HepG2 (cell line): Measurements from ENCODE around the gene CDH23. TPM values are rescaled to one million over a fixed set of nuclear protein-coding genes. Genes with fewer than 3 reads are reported as not detected.

ENCODE experiments used
- ATAC-seq: fragments of 200-7000 bp; cut with Tn5 transposase; 3 replicates; pipeline ENCODE4 v1.9.1; 2020; ENCODE audit warnings: mild to moderate bottlenecking, moderate library complexity
- BruUV-seq: library from RNA; stranded (reverse); fragments of 400-500 nt; replicated peaks from 2 replicates; lab custom pipeline; 2021; lab: Mats Ljungman, UMichigan
- CTCF ChIA-PET: fragments of 300-600 bp; formaldehyde crosslinking; extraction: SDS; loops from one replicate; lab custom pipeline; 2021; ENCODE audit warnings: low total read pairs, inconsistent platforms, low intra/inter-chr PET ratio; lab: Yijun Ruan, JAX
- POLR2A ChIA-PET: fragments of 350-600 bp; sonication (Branson Sonifier 250); formaldehyde crosslinking; loops from one replicate; lab custom pipeline; 2020; ENCODE audit warnings: antibody characterized with exemption, inconsistent platforms; lab: Yijun Ruan, JAX
- DNase-seq: peaks from one replicate; pipeline ENCODE4 v3.0.0-alpha.2; 2015; ENCODE audit warnings: low spot score
- FAIRE-seq: peaks from 3 replicates; lab custom pipeline; 2011; peaks lifted over from hg19 to GRCh38; lab: Jason Lieb, UNC
- H2AFZ ChIP-seq: one replicate; pipeline ENCODE4 v1.6.1; 2011; ENCODE audit warnings: low read length, inconsistent platforms
- H3K27ac ChIP-seq: fragments of 300-600 bp; 3 replicates; pipeline ENCODE4 v1.8.0; 2011; ENCODE audit warnings: mixed run types, mild to moderate bottlenecking, mixed read lengths, low read length, inconsistent platforms; ENCODE audit not compliant: insufficient read depth; ENCODE audit errors: extremely low read length
- H3K27me3 ChIP-seq, 2 experiments: fragments of 200-600 bp in 1 of 2; 2 replicates in 1 of 2; 3 replicates in 1 of 2; pipeline versions ENCODE4 v1.6.0 to v1.8.0; 2011; ENCODE audit warnings: low read length in 2 of 2, mild to moderate bottlenecking in 2 of 2, moderate library complexity in 2 of 2, inconsistent platforms in 1 of 2; ENCODE audit not compliant: insufficient read depth in 2 of 2, control insufficient read depth in 1 of 2
- H3K36me3 ChIP-seq, 2 experiments: fragments of 200-600 bp in 1 of 2; replicated peaks in 1 of 2; 2 replicates in 1 of 2; 3 replicates in 1 of 2; pipeline versions ENCODE4 v1.5.1 to v1.8.0; 2011; ENCODE audit warnings: low read length in 2 of 2, inconsistent platforms in 1 of 2; ENCODE audit not compliant: insufficient read depth in 2 of 2, control insufficient read depth in 1 of 2
- H3K4me1 ChIP-seq: 2 replicates; pipeline ENCODE4 v1.5.1; 2012; ENCODE audit warnings: low read length, inconsistent platforms; ENCODE audit not compliant: insufficient read depth
- H3K4me2 ChIP-seq: 2 replicates; pipeline ENCODE4 v1.6.0; 2011; ENCODE audit warnings: low read depth, low read length, inconsistent platforms
- H3K4me3 ChIP-seq, 3 experiments: fragments of 200-600 bp in 1 of 3; sonication (generic), shearing (Covaris generic) in 1 of 3; replicated peaks in 1 of 3; 2 replicates each; pipeline ENCODE4 v1.5.1; 2011 to 2016; ENCODE audit warnings: low read length in 3 of 3, inconsistent platforms in 2 of 3, low read depth in 2 of 3, mild to moderate bottlenecking in 2 of 3, control low read depth in 1 of 3, mixed read lengths in 1 of 3; ENCODE audit not compliant: insufficient read depth in 1 of 3
- H3K79me2 ChIP-seq: one replicate; pipeline ENCODE4 v1.6.1; 2011; ENCODE audit warnings: low read length, inconsistent platforms; ENCODE audit not compliant: insufficient read depth
- H3K9ac ChIP-seq: 2 replicates; pipeline ENCODE4 v1.6.0; 2011; ENCODE audit warnings: mild to moderate bottlenecking, low read depth, low read length, inconsistent platforms; ENCODE audit not compliant: insufficient read depth
- H3K9me3 ChIP-seq: 2 replicates; pipeline ENCODE4 v1.5.1; 2012; ENCODE audit warnings: mild to moderate bottlenecking, low read length
- H4K20me1 ChIP-seq: 2 replicates; pipeline ENCODE4 v1.6.0; 2011; ENCODE audit warnings: inconsistent platforms, mild to moderate bottlenecking, low read length, moderate library complexity; ENCODE audit not compliant: insufficient read depth
- CENPT ChIP-seq: sonication (generic); formaldehyde crosslinking; IDR thresholded peaks from 2 replicates; pipeline ENCODE4 v1.8.0; 2022; ENCODE audit warnings: low read depth, mild to moderate bottlenecking, moderate library complexity, missing genetic modification reagents
- CHD4 ChIP-seq: fragments of 200-600 bp; sonication (generic); IDR thresholded peaks from 2 replicates; pipeline ENCODE4 v1.7.0; 2017; ENCODE audit warnings: mild to moderate bottlenecking, low read length, borderline replicate concordance
- HINFP ChIP-seq: sonication (generic); formaldehyde crosslinking; IDR thresholded peaks from 2 replicates; pipeline ENCODE4 v1.4.0; 2020; ENCODE audit warnings: low read depth, mild to moderate bottlenecking, missing genetic modification reagents
- MXD4 ChIP-seq: IDR thresholded peaks from 2 replicates; pipeline ENCODE4 v1.6.1; 2016; ENCODE audit warnings: mild to moderate bottlenecking, missing biosample characterization, missing genetic modification reagents
- NCOR1 ChIP-seq: fragments of 200-600 bp; sonication (generic); IDR thresholded peaks from 2 replicates; pipeline ENCODE4 v1.7.0; 2017; ENCODE audit warnings: antibody characterized with exemption, low read length, borderline replicate concordance
- NFIC ChIP-seq: IDR thresholded peaks from 2 replicates; pipeline ENCODE4 v1.6.1; 2012; ENCODE audit warnings: mild to moderate bottlenecking, low read length, inconsistent platforms
- NR2F1 ChIP-seq, 2 experiments: fragments of 450-650 bp in 1 of 2; formaldehyde crosslinking in 1 of 2; IDR thresholded peaks; 2 replicates each; pipeline versions ENCODE4 v1.5.0 to v1.6.1; 2016 to 2020; ENCODE audit warnings: mild to moderate bottlenecking in 1 of 2, missing compliant biosample characterization in 1 of 2, missing genetic modification reagents in 1 of 2, moderate library complexity in 1 of 2
- REST ChIP-seq, 2 experiments: IDR thresholded peaks; 2 replicates each; pipeline ENCODE4 v1.6.1; 2011 to 2012; ENCODE audit warnings: low read length in 2 of 2, borderline replicate concordance in 1 of 2, low read depth in 1 of 2, mild to moderate bottlenecking in 1 of 2, moderate library complexity in 1 of 2
- SKIL ChIP-seq: sonication (generic); formaldehyde crosslinking; IDR thresholded peaks from 2 replicates; pipeline ENCODE4 v1.8.0; 2022; ENCODE audit warnings: missing genetic modification reagents, mild to moderate bottlenecking, moderate library complexity, borderline replicate concordance
- TEAD2 ChIP-seq: sonication (generic); formaldehyde crosslinking; IDR thresholded peaks from 2 replicates; pipeline ENCODE4 v1.9.0; 2021; ENCODE audit warnings: missing genetic modification reagents
- TP53 ChIP-seq: sonication (generic); formaldehyde crosslinking; conservative IDR thresholded peaks from 2 replicates; pipeline ENCODE4 v1.4.0; 2020; ENCODE audit warnings: missing genetic modification reagents
- ZKSCAN5 ChIP-seq: sonication (generic); formaldehyde crosslinking; IDR thresholded peaks from 2 replicates; pipeline ENCODE4 v1.5.1; 2020; ENCODE audit warnings: mild to moderate bottlenecking, missing genetic modification reagents
- ZNF205 ChIP-seq: IDR thresholded peaks from 2 replicates; pipeline ENCODE4 v1.6.1; 2018; ENCODE audit warnings: missing biosample characterization, missing genetic modification reagents
- WGBS: methylation state at CpG from one replicate; pipeline ENCODE4 v1.1.6; 2017; ENCODE audit warnings: low lambda C conversion rate; 5-methylcytosine and 5-hydroxymethylcytosine counted together
- in situ Hi-C: cut with HindIII; loops from 2 replicates; pipeline ENCODE4 v1.10.0; 2017; ENCODE audit warnings: low pct_unique_long_range_greater_than_20kb; ENCODE audit not compliant: extremely low pct_ligation_motif_present
- intact Hi-C: fragments of 100-400 bp; cut with micrococcal nuclease; formaldehyde crosslinking; loops from one replicate; pipeline ENCODE4 v1.10.0; 2022; ENCODE audit not compliant: unreplicated experiment
- polyA plus RNA-seq, 8 experiments: library from polyadenylated mRNA; depleted of rRNA in 3 of 8; stranded (reverse) in 7 of 8; unstranded in 1 of 8; fragments of >200 nt; fragmentation: Illumina TruSeq in 4 of 8; extraction: Trizol in 4 of 8; gene quantifications; 2 replicates each; pipeline versions ENCODE4 v1.2.1 to v1.2.3, GENCODE V29; 2011 to 2016; ENCODE audit warnings: low read depth in 4 of 8, missing spikeins in 1 of 8, mixed read lengths in 1 of 8; ENCODE audit not compliant: insufficient read depth in 1 of 8
- total RNA-seq, 5 experiments: library from RNA; depleted of rRNA; stranded (reverse); fragments of >200 nt; fragmentation: Illumina TruSeq; extraction: Trizol; gene quantifications; 2 replicates each; pipeline ENCODE4 v1.2.3, GENCODE V29; 2016; ENCODE audit warnings: low read depth in 1 of 5
- TF ChIP-seq, protein P1 (sequence below): sonication (generic); formaldehyde crosslinking; IDR thresholded peaks from 2 replicates; pipeline ENCODE4 v1.4.0; 2020; ENCODE audit warnings: missing genetic modification reagents; ENCODE audit errors: not compliant biosample characterization
- TF ChIP-seq, protein P2 (sequence below): IDR thresholded peaks from 2 replicates; pipeline ENCODE4 v1.6.1; 2012; ENCODE audit warnings: low read depth, low read length, improper control_type of control experiment

CDH23 gene
- total and polyA plus RNA-seq, 2 of the 13 experiments (the other 11 are each of a cell fraction or from before 2014, with no cell fraction given), result 0.13 TPM; not detected in 1

GRCh38 chr10:71651928-71652327, 255.2 kb downstream of the CDH23 start:
- WGBS, result 36% methylated on average over 3 of the region's 4 CpGs
- intact Hi-C loops, result no loop called here
- ATAC-seq, result no peak
- CTCF ChIA-PET, result no interaction called here
- no peaks in the 10 kb centered on the region for H3K79me2 ChIP-seq
- no peak overlapping the region for H2AFZ ChIP-seq
- POLR2A ChIA-PET, result no interaction called here
- H3K27me3 ChIP-seq, result peaks cover 2 to 5% of the 10 kb centered on the region in 2 experiments; a peak in 2 of 5 replicates
- 0 out of 2 replicates have a peak, but pooled peaks cover 6% of the 10 kb centered on the region for H3K4me1 ChIP-seq
- no peaks in the 10 kb centered on the region for H3K9me3 ChIP-seq
- BruUV-seq, result no TSS peak
- H3K4me2 ChIP-seq, result no peak overlapping the region
- H4K20me1 ChIP-seq, result no peaks in the 10 kb centered on the region
- no peak for DNase-seq
- H3K36me3 ChIP-seq, result no peaks in the 10 kb centered on the region
- no peak overlapping the region for H3K27ac ChIP-seq
- in situ Hi-C loops, result no loop called here
- no peak overlapping the region for H3K9ac ChIP-seq
- no peak for FAIRE-seq
- H3K4me3 ChIP-seq, result no peak overlapping the region
- TF ChIP-seq NR2F1 (CRISPR knock-in tag; IDR thresholded peaks at IDR 0.05) (no peak), NFIC (no peak), MXD4 (CRISPR knock-in tag) (no peak), ZKSCAN5 (CRISPR knock-in tag) (no peak), NCOR1 (no peak), SKIL (CRISPR knock-in tag) (no peak), HINFP (no peak), TEAD2 (CRISPR knock-in tag) (no peak), CHD4 (no peak), CENPT (CRISPR knock-in tag) (no peak), TP53 (CRISPR knock-in tag) (no peak), REST (IDR thresholded peaks at IDR 0.05; ENCODE audit: borderline replicate concordance in 1 of 2, low read depth in 1 of 2, low read length in 2 of 2) (no peak), ZNF205 (no peak)
- TF ChIP-seq, protein P1, sequence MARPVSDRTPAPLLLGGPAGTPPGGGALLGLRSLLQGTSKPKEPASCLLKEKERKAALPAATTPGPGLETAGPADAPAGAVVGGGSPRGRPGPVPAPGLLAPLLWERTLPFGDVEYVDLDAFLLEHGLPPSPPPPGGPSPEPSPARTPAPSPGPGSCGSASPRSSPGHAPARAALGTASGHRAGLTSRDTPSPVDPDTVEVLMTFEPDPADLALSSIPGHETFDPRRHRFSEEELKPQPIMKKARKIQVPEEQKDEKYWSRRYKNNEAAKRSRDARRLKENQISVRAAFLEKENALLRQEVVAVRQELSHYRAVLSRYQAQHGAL, result no peak
- TF ChIP-seq, protein P2, sequence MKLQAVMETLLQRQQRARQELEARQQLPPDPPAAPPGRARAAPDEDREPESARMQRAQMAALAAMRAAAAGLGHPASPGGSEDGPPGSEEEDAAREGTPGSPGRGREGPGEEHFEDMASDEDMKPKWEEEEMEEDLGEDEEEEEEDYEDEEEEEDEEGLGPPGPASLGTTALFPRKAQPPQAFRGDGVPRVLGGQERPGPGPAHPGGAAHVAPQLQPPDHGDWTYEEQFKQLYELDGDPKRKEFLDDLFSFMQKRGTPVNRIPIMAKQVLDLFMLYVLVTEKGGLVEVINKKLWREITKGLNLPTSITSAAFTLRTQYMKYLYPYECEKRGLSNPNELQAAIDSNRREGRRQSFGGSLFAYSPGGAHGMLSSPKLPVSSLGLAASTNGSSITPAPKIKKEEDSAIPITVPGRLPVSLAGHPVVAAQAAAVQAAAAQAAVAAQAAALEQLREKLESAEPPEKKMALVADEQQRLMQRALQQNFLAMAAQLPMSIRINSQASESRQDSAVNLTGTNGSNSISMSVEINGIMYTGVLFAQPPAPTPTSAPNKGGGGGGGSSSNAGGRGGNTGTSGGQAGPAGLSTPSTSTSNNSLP, result no peak
